NCI-H446 treated with DMSO at 0.1 percent for 48 hours (cell line): ENCODE results near the gene CSK.
"Not testable (repeated sequence)": the region's sequence is repeated elsewhere in the genome, so short reads cannot be mapped to it uniquely, and the experiment has no call there.

Source experiments
- DNase-seq: peaks from one replicate; lab custom pipeline; 2025; lab: John Stamatoyannopoulos, UW

CSK gene

GRCh38 chr15:74770211-74770903 is 11.5 kb upstream of the CSK start:
- DNase-seq = no peak

- no peak for DNase-seq
These were observed 8.6 kb upstream of the CSK start for GRCh38 chr15:74773329-74773728.

- DNase-seq = no peak
These were observed 8.1 kb upstream of the CSK start for GRCh38 chr15:74773731-74774252.

- no peak for DNase-seq
These were observed 6.7 kb upstream of the CSK start for GRCh38 chr15:74775132-74775562.

DNA sequence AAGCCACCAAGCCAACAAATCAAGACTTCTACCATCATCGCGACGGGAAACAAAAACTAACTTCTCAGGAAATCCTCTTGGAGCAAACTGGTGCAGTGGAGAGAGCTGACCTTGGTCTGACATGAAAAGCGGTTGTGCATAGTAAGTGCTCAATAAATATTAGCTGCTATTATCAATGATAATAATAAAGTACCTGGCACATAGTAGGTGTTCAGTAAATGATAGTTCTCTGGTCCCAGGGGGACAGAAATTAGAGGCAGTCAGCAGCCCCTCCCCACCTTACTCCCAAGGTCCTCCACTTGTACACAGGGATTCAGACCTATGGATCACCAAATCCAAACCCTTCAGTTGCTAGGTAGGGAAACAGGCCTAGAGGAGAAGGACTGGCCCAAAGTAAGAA is 6.0 kb upstream of the CSK start:
- no peak for DNase-seq

DNA sequence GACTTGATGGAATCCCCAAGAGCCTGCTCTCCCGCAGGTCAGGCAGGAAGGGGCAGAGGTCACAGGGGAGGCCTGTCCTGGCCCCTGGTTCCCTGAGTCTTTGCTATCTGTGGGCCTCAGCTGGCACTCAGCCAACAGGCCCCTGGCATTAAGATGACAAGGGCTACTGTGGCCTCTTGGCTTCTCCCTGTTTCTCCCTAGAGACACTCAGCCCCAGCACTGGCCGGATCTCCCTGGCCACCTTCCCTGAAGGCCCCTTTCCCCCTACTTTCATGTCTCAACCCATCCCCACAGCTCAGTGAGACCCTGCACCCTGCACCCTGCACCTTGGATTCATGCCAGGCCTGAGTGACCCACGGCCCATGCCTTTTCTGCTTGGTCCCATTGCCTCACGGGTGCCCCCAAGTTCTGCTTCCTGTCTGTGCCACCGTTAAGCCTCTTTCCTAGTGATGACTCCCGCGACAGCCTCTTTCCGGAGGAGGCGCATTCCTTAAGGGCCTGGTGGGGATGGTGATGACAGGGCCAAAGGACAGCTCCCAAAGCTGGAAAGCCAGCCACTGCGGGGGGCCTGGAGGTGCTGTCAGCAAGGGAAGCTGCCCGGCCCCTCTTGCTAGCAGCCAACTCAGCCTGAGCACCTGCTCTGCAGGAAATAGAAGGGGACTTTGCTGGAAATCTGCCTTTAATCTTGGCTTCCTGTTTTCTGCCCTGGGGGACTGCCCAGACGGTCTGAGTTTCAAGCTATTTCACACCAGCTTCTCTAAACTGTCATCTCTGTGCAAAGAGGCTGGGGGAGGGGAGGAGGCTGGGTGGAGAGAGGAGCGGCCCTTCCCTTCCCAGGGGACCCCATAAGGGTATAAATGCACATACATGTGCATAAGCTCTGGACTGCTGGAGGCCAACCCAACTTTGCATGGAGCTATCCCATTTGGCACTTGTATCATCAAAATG is 4.8 kb upstream of the CSK start:
- no peak for DNase-seq

- no peak for DNase-seq
These were observed 3.9 kb upstream of the CSK start for GRCh38 chr15:74777769-74778598.

GRCh38 chr15:74778599-74778970 is 3.3 kb upstream of the CSK start:
- no peak for DNase-seq

- DNase-seq = no peak
These were observed 2.7 kb upstream of the CSK start for GRCh38 chr15:74779162-74779648.

GRCh38 chr15:74780523-74781430 is 1.1 kb upstream of the CSK start:
- DNase-seq = no peak

DNA sequence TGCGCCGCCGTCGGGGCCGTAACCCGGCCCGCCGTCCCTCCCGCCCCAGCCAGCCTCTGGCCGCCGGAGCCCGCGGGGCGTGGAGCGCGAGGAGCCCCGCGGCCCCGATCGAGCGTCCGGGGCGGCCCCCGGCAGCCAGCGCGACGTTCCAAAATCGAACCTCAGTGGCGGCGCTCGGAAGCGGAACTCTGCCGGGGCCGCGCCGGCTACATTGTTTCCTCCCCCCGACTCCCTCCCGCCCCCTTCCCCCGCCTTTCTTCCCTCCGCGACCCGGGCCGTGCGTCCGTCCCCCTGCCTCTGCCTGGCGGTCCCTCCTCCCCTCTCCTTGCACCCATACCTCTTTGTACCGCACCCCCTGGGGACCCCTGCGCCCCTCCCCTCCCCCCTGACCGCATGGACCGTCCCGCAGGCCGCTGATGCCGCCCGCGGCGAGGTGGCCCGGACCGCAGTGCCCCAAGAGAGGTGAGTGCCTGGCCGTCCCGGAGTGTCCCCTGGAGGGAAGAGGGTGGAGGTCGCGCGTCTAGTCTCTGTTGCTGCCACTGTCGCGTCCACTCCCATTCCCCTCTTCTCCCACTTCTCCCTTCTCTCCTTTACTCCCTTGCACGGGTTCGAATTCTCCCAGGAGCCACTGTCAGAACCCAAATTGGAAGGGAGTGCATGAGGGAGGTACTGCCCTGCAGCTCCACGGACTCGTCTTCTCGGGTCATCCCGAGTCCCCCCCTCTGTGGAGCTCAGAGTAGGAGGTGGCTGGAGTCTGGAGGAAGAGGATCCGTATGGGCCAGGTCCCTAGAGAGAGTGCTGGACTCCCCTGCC is 585 bp downstream of the CSK start:
- no peak for DNase-seq

DNA sequence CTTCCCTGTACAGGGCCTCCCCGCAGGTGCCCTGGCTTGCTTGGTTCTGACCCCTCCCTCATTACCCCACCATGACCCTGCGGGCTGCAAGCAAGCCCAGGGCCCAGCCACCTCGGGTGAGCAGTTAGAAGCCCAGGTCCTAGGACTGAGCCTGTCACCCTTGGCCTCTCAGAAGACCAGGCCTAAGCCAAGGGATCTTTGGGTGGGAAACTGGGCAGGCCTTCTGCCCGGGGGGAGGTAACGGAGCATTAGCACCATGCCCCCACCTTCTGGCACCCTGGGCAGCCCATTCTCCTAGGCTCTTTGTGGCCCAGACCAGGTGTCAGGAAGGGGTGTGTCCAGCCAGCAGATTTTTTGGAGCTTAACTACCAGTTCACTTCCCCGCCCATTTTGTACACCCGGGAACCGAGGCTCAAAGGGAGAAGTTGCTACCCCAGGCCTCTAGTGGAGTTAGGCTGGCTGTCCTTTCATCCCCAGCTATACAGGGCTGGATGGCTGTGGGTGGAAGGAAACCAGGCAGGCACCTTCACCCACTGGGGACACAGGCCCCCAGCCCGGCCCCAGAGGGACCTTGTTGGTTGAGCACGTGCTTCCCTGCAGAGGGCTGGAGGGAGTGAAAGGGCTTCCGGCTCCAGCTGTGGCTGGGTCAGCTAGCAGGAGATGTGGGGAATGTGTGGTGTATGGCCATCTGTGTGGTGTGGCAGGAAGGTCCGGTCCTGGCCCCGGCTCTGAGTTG is 1.4 kb downstream of the CSK start:
- DNase-seq = no peak

GRCh38 chr15:74783808-74784175 is 1.9 kb downstream of the CSK start:
- no peak for DNase-seq

GRCh38 chr15:74784426-74785193 is 2.7 kb downstream of the CSK start:
- DNase-seq = no peak

- DNase-seq = no peak
These were observed 3.5 kb downstream of the CSK start for GRCh38 chr15:74785194-74786032.

- not testable (repeated sequence) for DNase-seq
These were observed 4.2 kb downstream of the CSK start for GRCh38 chr15:74786081-74786480.

DNA sequence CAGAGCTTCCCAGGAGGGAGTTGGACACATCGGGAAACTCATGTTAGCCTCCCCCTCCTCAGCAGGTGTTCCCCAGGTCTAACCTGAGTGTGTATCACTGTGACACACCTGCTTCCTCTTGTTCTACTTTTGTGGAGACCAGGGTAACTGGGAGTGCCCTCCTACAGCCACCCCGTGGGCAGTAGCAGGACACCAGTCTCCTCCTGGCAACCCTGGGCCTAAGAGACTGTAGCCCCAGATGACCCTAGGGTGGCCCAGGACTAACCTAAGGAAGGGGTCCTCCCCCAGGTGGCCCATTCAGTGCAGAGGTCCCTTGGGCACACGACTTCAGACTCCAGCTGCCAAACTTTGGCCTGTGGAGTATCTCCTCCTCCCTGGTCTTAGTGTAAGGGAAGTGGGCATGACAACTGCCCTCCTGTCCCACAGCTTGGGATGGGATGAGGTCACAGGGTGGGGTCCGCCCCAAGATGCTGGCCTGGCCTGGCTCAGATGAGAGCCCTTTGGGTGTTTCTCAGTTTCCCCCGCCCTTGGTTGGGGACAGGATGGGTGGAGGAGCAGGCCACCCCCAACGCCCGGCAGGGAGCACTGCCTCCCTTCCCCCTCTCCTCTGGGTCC is 4.8 kb downstream of the CSK start:
- no peak for DNase-seq
